ENCODE data around the gene DCLK2. TPM values are rescaled to one million over a fixed set of nuclear protein-coding genes. Genes with fewer than 3 reads are reported as not detected.
A peak's percentile ranks its signal among the peaks of the same experiment; 100 is the strongest.

DCLK2 gene
- polyA plus RNA-seq, 1 of the 3 experiments (the other 2 are of a cell fraction) = 10.1 TPM

DNA sequence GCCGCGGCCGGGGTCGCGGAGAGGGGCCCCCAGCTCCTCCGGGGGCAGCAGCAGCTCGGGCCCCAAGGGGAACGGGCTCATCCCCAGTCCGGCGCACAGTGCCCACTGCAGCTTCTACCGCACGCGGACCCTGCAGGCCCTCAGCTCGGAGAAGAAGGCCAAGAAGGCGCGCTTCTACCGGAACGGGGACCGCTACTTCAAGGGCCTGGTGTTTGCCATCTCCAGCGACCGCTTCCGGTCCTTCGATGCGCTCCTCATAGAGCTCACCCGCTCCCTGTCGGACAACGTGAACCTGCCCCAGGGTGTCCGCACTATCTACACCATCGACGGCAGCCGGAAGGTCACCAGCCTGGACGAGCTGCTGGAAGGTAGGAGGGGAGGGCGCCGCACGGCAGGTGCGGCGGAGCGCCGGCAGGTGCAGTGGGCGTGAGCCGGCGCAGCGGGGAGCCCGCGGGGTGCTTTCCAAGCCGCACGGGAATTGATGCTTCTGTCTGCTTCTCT is 886 bp downstream of the DCLK2 start:
- Histone ChIP-seq H3K9me3 (no peaks in the 10 kb centered on the region), H3K4me3 (ENCODE audit: low read depth in 2 of 2, low read length in 1 of 2) (peak overlapping the region; percentile 83 to 92), H3F3A (replicated peaks; ENCODE audit: insufficient read depth) (peaks cover 21% of the 10 kb centered on the region), H3K4me1 (ENCODE audit: control insufficient read depth in 1 of 2, insufficient read depth in 2 of 2, low read depth in 1 of 2, low read length in 1 of 2) (peaks cover 10 to 22% of the 10 kb centered on the region in 2 experiments), H3K27me3 (ENCODE audit: insufficient read depth) (no peaks in the 10 kb centered on the region), H3K79me2 (ENCODE audit: insufficient read depth) (peaks cover 60% of the 10 kb centered on the region), H2AFZ (ENCODE audit: low read depth) (peak overlapping the region; percentile 76), H3K4me2 (peak overlapping the region; percentile 93), H3K27ac (ENCODE audit: low read depth in 2 of 2, low read length in 1 of 2) (peak overlapping the region; percentile 83 to 93; a peak in 3 of 4 replicates), H3K9ac (peak overlapping the region; percentile 59), H4K20me1 (ENCODE audit: insufficient read depth) (peaks cover 38% of the 10 kb centered on the region), H3K36me3 (replicated peaks in 1 of 2; ENCODE audit: control insufficient read depth in 1 of 2, insufficient read depth in 2 of 2, low read length in 1 of 2) (peaks cover 0 to 6% of the 10 kb centered on the region in 2 experiments), H3K9me2 (no peaks in the 10 kb centered on the region)
- ChIA-PET CTCF (interaction anchor here (0.9 to 4.1 kb wide), 15 partner anchors 9 to 164 kb away, joined by 3 to 22 read pairs (median 4); no protein-coding TSS in a partner anchor), POLR2A (interaction anchor here (0.6 to 2.0 kb wide), 4 partner anchors 29 to 779 kb away, joined by 3 to 5 read pairs (median 3); no protein-coding TSS in a partner anchor)
- peak; percentile 77 for DNase-seq
- WGBS (ENCODE audit: low lambda C conversion rate) = 4% methylated on average over 9 of the region's 47 CpGs
- TF ChIP-seq RXRA (IDR thresholded peaks at IDR 0.05; ENCODE audit: borderline replicate concordance, low read depth) (no peak), ZBTB33 (IDR thresholded peaks at IDR 0.05; ENCODE audit: borderline replicate concordance, low read depth) (no peak), REST (IDR thresholded peaks at IDR 0.05; ENCODE audit: low read depth, low read length) (no peak), GATA2 (CRISPR knock-in tag; IDR thresholded peaks at IDR 0.05) (peak; percentile 33), MXI1 (IDR thresholded peaks at IDR 0.05; ENCODE audit: low read depth, low read length) (peak; percentile 22; the same call in 1 of the 2 replicates), CHD2 (IDR thresholded peaks at IDR 0.05; ENCODE audit: low read length, partially characterized antibody) (no peak), RCOR1 (IDR thresholded peaks at IDR 0.05; ENCODE audit: low read length) (peak; percentile 23; the same call in 1 of the 2 replicates), FOXM1 (IDR thresholded peaks at IDR 0.05; ENCODE audit: low read depth) (no peak), SMC3 (IDR thresholded peaks at IDR 0.05; ENCODE audit: low read depth, low read length) (peak; percentile 12; the same call in 1 of the 2 replicates), TEAD4 (IDR thresholded peaks at IDR 0.05; ENCODE audit: borderline replicate concordance, insufficient read depth) (no peak), JUND (IDR thresholded peaks at IDR 0.05) (no peak), RAD21 (IDR thresholded peaks at IDR 0.05; ENCODE audit: low read length) (peak; percentile 29), GABPA (IDR thresholded peaks at IDR 0.05; ENCODE audit: low read depth) (peak; percentile 56), NRF1 (IDR thresholded peaks at IDR 0.05; ENCODE audit: low read depth, low read length) (no peak)
- TF ChIP-seq, protein P1, sequence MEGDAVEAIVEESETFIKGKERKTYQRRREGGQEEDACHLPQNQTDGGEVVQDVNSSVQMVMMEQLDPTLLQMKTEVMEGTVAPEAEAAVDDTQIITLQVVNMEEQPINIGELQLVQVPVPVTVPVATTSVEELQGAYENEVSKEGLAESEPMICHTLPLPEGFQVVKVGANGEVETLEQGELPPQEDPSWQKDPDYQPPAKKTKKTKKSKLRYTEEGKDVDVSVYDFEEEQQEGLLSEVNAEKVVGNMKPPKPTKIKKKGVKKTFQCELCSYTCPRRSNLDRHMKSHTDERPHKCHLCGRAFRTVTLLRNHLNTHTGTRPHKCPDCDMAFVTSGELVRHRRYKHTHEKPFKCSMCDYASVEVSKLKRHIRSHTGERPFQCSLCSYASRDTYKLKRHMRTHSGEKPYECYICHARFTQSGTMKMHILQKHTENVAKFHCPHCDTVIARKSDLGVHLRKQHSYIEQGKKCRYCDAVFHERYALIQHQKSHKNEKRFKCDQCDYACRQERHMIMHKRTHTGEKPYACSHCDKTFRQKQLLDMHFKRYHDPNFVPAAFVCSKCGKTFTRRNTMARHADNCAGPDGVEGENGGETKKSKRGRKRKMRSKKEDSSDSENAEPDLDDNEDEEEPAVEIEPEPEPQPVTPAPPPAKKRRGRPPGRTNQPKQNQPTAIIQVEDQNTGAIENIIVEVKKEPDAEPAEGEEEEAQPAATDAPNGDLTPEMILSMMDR (IDR thresholded peaks at IDR 0.05) = 0 out of 2 replicates have a peak, but pooled peaks have one; percentile 23

Measured in SK-N-SH (cell line).